Skin of body (tissue), 2 donors: ENCODE results near the gene GABBR2. TPM values are rescaled to one million over a fixed set of nuclear protein-coding genes. Genes with fewer than 3 reads are reported as not detected.
A peak's percentile ranks its signal among the peaks of the same experiment; 100 is the strongest.
"Not testable (repeated sequence)": the region's sequence is repeated elsewhere in the genome, so short reads cannot be mapped to it uniquely, and the experiment has no call there.

Source experiments
- DNase-seq: peaks from one replicate; lab custom pipeline; 2025; lab: John Stamatoyannopoulos, UW
- total RNA-seq: library from RNA; depleted of rRNA; stranded (reverse); fragments of >200 nt; gene quantifications from one replicate; pipeline ENCODE4 v1.2.3, GENCODE V29; 2014

GABBR2 gene
- total RNA-seq, 1 donor from 2014 or later: 0.39 TPM

GRCh38 chr9:98686961-98687855 lies 21.5 kb downstream of the GABBR2 start:
- no peak for DNase-seq

- DNase-seq: not testable (repeated sequence)
These were observed 23.9 kb downstream of the GABBR2 start for GRCh38 chr9:98684816-98685215.

GRCh38 chr9:98678244-98678842 lies 30.4 kb downstream of the GABBR2 start:
- no peak for DNase-seq

GRCh38 chr9:98673681-98674080 lies 35.1 kb downstream of the GABBR2 start:
- no peak for DNase-seq

- no peak for DNase-seq
These were observed 41.6 kb downstream of the GABBR2 start for GRCh38 chr9:98667005-98667640.

GRCh38 chr9:98665501-98665900 lies 43.2 kb downstream of the GABBR2 start:
- no peak for DNase-seq

- DNase-seq: no peak
These were observed 48.2 kb downstream of the GABBR2 start for GRCh38 chr9:98660541-98660940.

- DNase-seq: peak; percentile 81
These were observed 49.8 kb downstream of the GABBR2 start for GRCh38 chr9:98658951-98659351.

GRCh38 chr9:98657897-98658296 lies 50.8 kb downstream of the GABBR2 start:
- no peak for DNase-seq

GRCh38 chr9:98656511-98656910 lies 52.2 kb downstream of the GABBR2 start:
- no peak for DNase-seq

- not testable (repeated sequence) for DNase-seq
These were observed 53.3 kb downstream of the GABBR2 start for GRCh38 chr9:98655428-98655827.

- peak; percentile 72 for DNase-seq
These were observed 54.5 kb downstream of the GABBR2 start for GRCh38 chr9:98654247-98654646.

GRCh38 chr9:98652741-98653140 lies 56.0 kb downstream of the GABBR2 start:
- no peak for DNase-seq

- no peak for DNase-seq
These were observed 56.4 kb downstream of the GABBR2 start for GRCh38 chr9:98652302-98652701.

GRCh38 chr9:98647236-98647635 lies 61.5 kb downstream of the GABBR2 start:
- no peak for DNase-seq

- DNase-seq: no peak
These were observed 64.7 kb downstream of the GABBR2 start for GRCh38 chr9:98644011-98644410.

GRCh38 chr9:98642661-98643312 lies 65.9 kb downstream of the GABBR2 start:
- no peak for DNase-seq

GRCh38 chr9:98641695-98642094 lies 67.0 kb downstream of the GABBR2 start:
- no peak for DNase-seq

GRCh38 chr9:98640394-98640793 lies 68.3 kb downstream of the GABBR2 start:
- no peak for DNase-seq

GRCh38 chr9:98639133-98639532 lies 69.6 kb downstream of the GABBR2 start:
- no peak for DNase-seq

GRCh38 chr9:98637381-98637780 lies 71.4 kb downstream of the GABBR2 start:
- no peak for DNase-seq

GRCh38 chr9:98635374-98635773 lies 73.4 kb downstream of the GABBR2 start:
- DNase-seq: no peak
